SK-N-SH treated with all-trans-retinoic acid at 6 μM for 48 hours (cell line): Measurements from ENCODE around the gene MITF.

ENCODE experiments used
- BACH2 ChIP-seq: fragments of 250-450 bp; sonication (Bioruptor Pico); IDR thresholded peaks from 2 replicates; pipeline ENCODE4 v1.9.0; 2021; ENCODE audit warnings: mild to moderate bottlenecking, borderline replicate concordance
- OSR1 ChIP-seq: fragments of 250-450 bp; sonication (Bioruptor Pico); IDR thresholded peaks from 2 replicates; pipeline ENCODE4 v1.8.0; 2022; ENCODE audit warnings: moderate library complexity, mild to moderate bottlenecking, inconsistent platforms
- PPARA ChIP-seq: fragments of 250-450 bp; sonication (Bioruptor Pico); IDR thresholded peaks from 2 replicates; pipeline ENCODE4 v1.5.0; 2020; ENCODE audit warnings: mild to moderate bottlenecking, borderline replicate concordance
- RARB ChIP-seq: fragments of 250-450 bp; sonication (Bioruptor Pico); IDR thresholded peaks from 2 replicates; pipeline ENCODE4 v1.8.0; 2021; ENCODE audit warnings: mild to moderate bottlenecking, moderate library complexity
- ZFP3 ChIP-seq: fragments of 250-450 bp; sonication (Bioruptor Pico); IDR thresholded peaks from 2 replicates; pipeline ENCODE4 v1.5.0; 2020; ENCODE audit warnings: mild to moderate bottlenecking, moderate library complexity
- ZNF70 ChIP-seq: fragments of 450-650 bp; formaldehyde crosslinking; IDR thresholded peaks from 2 replicates; pipeline ENCODE4 v1.5.0; 2020; ENCODE audit warnings: mild to moderate bottlenecking, moderate library complexity
- TF ChIP-seq, protein P1 (sequence below): fragments of 250-450 bp; sonication (Bioruptor Pico); IDR thresholded peaks from 2 replicates; pipeline ENCODE4 v1.5.1; 2020; ENCODE audit warnings: low read depth, mild to moderate bottlenecking, moderate library complexity
- TF ChIP-seq, protein P2 (sequence below): fragments of 250-450 bp; sonication (Bioruptor Pico); IDR thresholded peaks from 2 replicates; pipeline ENCODE4 v1.5.0; 2020; ENCODE audit warnings: mild to moderate bottlenecking, moderate library complexity
- TF ChIP-seq, protein P3 (sequence below): fragments of 250-450 bp; sonication (Bioruptor Pico); IDR thresholded peaks from 2 replicates; pipeline ENCODE4 v1.5.1; 2021; ENCODE audit warnings: mild to moderate bottlenecking, moderate library complexity

DNA sequence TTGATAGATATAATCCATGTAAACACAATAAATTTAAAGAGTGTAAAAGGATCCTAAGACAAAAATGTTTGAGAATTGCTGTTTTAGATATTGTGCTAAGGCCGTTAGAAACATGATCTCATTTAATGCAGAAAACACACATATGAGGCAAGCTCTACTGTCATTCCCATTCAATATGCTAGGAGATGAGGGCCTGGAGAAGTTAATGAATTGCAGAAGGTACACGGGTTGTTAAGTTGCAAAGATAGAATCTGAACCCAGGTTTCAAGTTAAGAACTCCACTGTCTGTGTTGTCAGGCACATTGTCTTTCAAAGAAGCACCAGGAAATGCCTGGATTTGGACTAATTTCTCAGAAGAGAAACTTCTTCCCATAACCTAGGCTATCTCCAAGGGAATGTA, 195.1 kb downstream of the MITF start:
- TF ChIP-seq PPARA (CRISPR knock-in tag) = no peak
- TF ChIP-seq, protein P1, sequence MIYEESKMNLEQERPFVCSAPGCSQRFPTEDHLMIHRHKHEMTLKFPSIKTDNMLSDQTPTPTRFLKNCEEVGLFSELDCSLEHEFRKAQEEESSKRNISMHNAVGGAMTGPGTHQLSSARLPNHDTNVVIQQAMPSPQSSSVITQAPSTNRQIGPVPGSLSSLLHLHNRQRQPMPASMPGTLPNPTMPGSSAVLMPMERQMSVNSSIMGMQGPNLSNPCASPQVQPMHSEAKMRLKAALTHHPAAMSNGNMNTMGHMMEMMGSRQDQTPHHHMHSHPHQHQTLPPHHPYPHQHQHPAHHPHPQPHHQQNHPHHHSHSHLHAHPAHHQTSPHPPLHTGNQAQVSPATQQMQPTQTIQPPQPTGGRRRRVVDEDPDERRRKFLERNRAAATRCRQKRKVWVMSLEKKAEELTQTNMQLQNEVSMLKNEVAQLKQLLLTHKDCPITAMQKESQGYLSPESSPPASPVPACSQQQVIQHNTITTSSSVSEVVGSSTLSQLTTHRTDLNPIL (CRISPR knock-in tag) = no peak
- no peak for TF ChIP-seq ZNF70 (CRISPR knock-in tag)
- no peak for TF ChIP-seq RARB (CRISPR knock-in tag)
- TF ChIP-seq ZFP3 (CRISPR knock-in tag) = no peak
- TF ChIP-seq, protein P2, sequence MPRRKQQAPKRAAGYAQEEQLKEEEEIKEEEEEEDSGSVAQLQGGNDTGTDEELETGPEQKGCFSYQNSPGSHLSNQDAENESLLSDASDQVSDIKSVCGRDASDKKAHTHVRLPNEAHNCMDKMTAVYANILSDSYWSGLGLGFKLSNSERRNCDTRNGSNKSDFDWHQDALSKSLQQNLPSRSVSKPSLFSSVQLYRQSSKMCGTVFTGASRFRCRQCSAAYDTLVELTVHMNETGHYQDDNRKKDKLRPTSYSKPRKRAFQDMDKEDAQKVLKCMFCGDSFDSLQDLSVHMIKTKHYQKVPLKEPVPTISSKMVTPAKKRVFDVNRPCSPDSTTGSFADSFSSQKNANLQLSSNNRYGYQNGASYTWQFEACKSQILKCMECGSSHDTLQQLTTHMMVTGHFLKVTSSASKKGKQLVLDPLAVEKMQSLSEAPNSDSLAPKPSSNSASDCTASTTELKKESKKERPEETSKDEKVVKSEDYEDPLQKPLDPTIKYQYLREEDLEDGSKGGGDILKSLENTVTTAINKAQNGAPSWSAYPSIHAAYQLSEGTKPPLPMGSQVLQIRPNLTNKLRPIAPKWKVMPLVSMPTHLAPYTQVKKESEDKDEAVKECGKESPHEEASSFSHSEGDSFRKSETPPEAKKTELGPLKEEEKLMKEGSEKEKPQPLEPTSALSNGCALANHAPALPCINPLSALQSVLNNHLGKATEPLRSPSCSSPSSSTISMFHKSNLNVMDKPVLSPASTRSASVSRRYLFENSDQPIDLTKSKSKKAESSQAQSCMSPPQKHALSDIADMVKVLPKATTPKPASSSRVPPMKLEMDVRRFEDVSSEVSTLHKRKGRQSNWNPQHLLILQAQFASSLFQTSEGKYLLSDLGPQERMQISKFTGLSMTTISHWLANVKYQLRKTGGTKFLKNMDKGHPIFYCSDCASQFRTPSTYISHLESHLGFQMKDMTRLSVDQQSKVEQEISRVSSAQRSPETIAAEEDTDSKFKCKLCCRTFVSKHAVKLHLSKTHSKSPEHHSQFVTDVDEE (CRISPR knock-in tag) = no peak
- no peak for TF ChIP-seq OSR1
- TF ChIP-seq, protein P3, sequence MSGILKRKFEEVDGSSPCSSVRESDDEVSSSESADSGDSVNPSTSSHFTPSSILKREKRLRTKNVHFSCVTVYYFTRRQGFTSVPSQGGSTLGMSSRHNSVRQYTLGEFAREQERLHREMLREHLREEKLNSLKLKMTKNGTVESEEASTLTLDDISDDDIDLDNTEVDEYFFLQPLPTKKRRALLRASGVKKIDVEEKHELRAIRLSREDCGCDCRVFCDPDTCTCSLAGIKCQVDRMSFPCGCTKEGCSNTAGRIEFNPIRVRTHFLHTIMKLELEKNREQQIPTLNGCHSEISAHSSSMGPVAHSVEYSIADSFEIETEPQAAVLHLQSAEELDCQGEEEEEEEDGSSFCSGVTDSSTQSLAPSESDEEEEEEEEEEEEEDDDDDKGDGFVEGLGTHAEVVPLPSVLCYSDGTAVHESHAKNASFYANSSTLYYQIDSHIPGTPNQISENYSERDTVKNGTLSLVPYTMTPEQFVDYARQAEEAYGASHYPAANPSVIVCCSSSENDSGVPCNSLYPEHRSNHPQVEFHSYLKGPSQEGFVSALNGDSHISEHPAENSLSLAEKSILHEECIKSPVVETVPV (CRISPR knock-in tag) = no peak
- TF ChIP-seq BACH2 (CRISPR knock-in tag) = no peak
